K562 (cell line): ENCODE measurements around the gene ALDH8A1. TPM values are rescaled to one million over a fixed set of nuclear protein-coding genes. Genes with fewer than 3 reads are reported as not detected.

Experiments used
- ARID1B ChIP-seq: fragments of 450-650 bp; IDR thresholded peaks from 2 replicates; pipeline ENCODE4 v1.6.1; 2016; ENCODE audit warnings: antibody characterized with exemption, mild to moderate bottlenecking, inconsistent platforms
- FOXK1 ChIP-seq: sonication (generic); formaldehyde crosslinking; IDR thresholded peaks from 2 replicates; pipeline ENCODE4 v1.8.0; 2022; ENCODE audit warnings: missing genetic modification reagents, mild to moderate bottlenecking, borderline replicate concordance
- ILK ChIP-seq: fragments of 450-650 bp; IDR thresholded peaks from 2 replicates; pipeline ENCODE4 v1.6.1; 2016; ENCODE audit warnings: missing genetic modification characterization, low read depth, mild to moderate bottlenecking, missing compliant biosample characterization, moderate library complexity, borderline replicate concordance
- KDM5B ChIP-seq: fragments of 200-600 bp; sonication (generic); IDR thresholded peaks from 2 replicates; pipeline ENCODE4 v1.6.1; 2012; ENCODE audit warnings: low read depth, mild to moderate bottlenecking, moderate library complexity, low read length, control low read depth, inconsistent platforms; ENCODE audit not compliant: insufficient replicate concordance
- MCM3 ChIP-seq: fragments of 450-650 bp; IDR thresholded peaks from 2 replicates; pipeline ENCODE4 v1.6.1; 2016
- MEF2A ChIP-seq: IDR thresholded peaks from 2 replicates; pipeline ENCODE4 v1.6.1; 2011; ENCODE audit warnings: low read depth, mild to moderate bottlenecking, low read length, moderate library complexity; ENCODE audit not compliant: control insufficient read depth
- NR1H2 ChIP-seq: sonication (generic); formaldehyde crosslinking; IDR thresholded peaks from 2 replicates; pipeline ENCODE4 v1.4.0; 2020; ENCODE audit warnings: mild to moderate bottlenecking, missing genetic modification reagents
- NR2C2 ChIP-seq, 2 experiments: fragments of 200-800 bp in 1 of 2; sonication (Bioruptor generic) in 1 of 2; sonication (generic) in 1 of 2; formaldehyde crosslinking in 1 of 2; IDR thresholded peaks; 2 replicates each; pipeline versions ENCODE4 v1.6.1 to v1.8.0; 2016 to 2022; ENCODE audit warnings: mild to moderate bottlenecking in 1 of 2, missing compliant biosample characterization in 1 of 2, missing genetic modification characterization in 1 of 2, missing genetic modification reagents in 1 of 2
- YBX1 ChIP-seq: fragments of 450-650 bp; IDR thresholded peaks from 2 replicates; pipeline ENCODE4 v1.7.1; 2016; ENCODE audit warnings: mild to moderate bottlenecking
- ZBTB1 ChIP-seq: sonication (generic); formaldehyde crosslinking; IDR thresholded peaks from 2 replicates; pipeline ENCODE4 v1.8.1; 2023; ENCODE audit warnings: missing genetic modification reagents, low read depth, mild to moderate bottlenecking, borderline replicate concordance
- ZFP1 ChIP-seq: fragments of 450-650 bp; formaldehyde crosslinking; IDR thresholded peaks from 2 replicates; pipeline ENCODE4 v1.4.0; 2020; ENCODE audit warnings: mild to moderate bottlenecking, mixed read lengths
- ZFPM2 ChIP-seq: fragments of 250-450 bp; sonication (Bioruptor Pico); IDR thresholded peaks from 2 replicates; pipeline ENCODE4 v1.5.1; 2022; ENCODE audit warnings: mild to moderate bottlenecking
- ZNF124 ChIP-seq: sonication (generic); formaldehyde crosslinking; IDR thresholded peaks from 2 replicates; pipeline ENCODE4 v1.8.1; 2022; ENCODE audit warnings: missing genetic modification reagents
- ZNF76 ChIP-seq: fragments of 250-450 bp; sonication (Bioruptor Pico); IDR thresholded peaks from 2 replicates; pipeline ENCODE4 v1.4.0; 2020; ENCODE audit warnings: mild to moderate bottlenecking, moderate library complexity, borderline replicate concordance
- polyA plus RNA-seq, 8 experiments: library from polyadenylated mRNA; depleted of rRNA in 4 of 8; stranded (reverse) in 5 of 8; unstranded in 3 of 8; fragments of >200 nt; fragmentation: Nextera tagmentation in 2 of 8; fragmentation: Illumina TruSeq in 1 of 8; extraction: Ambion mirVana in 2 of 8; extraction: Trizol in 1 of 8; gene quantifications; 2 replicates each; pipeline versions ENCODE4 v1.2.1 to v1.2.3, GENCODE V29; 2011 to 2014; ENCODE audit warnings: inconsistent platforms in 1 of 8, missing spikeins in 1 of 8
- total RNA-seq, 7 experiments: library from RNA; depleted of rRNA in 6 of 7; stranded (reverse); fragments of >200 nt in 6 of 7; fragmentation: Illumina TruSeq in 2 of 7; extraction: Trizol in 2 of 7; gene quantifications; 2 replicates each; pipeline versions ENCODE4 v1.2.1 to v1.2.3, GENCODE V29; 2011 to 2021; ENCODE audit warnings: low replicate concordance in 1 of 7
- TF ChIP-seq, protein P1 (sequence below): sonication (generic); formaldehyde crosslinking; IDR thresholded peaks from 2 replicates; pipeline ENCODE4 v1.8.0; 2022; ENCODE audit warnings: mild to moderate bottlenecking, missing genetic modification reagents
- TF ChIP-seq, protein P2 (sequence below): sonication (generic); formaldehyde crosslinking; IDR thresholded peaks from 2 replicates; pipeline ENCODE4 v1.8.0; 2023; ENCODE audit warnings: mild to moderate bottlenecking, missing genetic modification reagents
- TF ChIP-seq, protein P3 (sequence below): fragments of 450-650 bp; IDR thresholded peaks from 2 replicates; pipeline ENCODE4 v1.6.1; 2016; ENCODE audit warnings: mild to moderate bottlenecking

Gene ALDH8A1
- total and polyA plus RNA-seq, 9 of the 15 experiments (the other 6 are each of a cell fraction or from before 2014, with no cell fraction given), result 0.03 to 0.18 (median 0.04) TPM; not detected in 2

DNA sequence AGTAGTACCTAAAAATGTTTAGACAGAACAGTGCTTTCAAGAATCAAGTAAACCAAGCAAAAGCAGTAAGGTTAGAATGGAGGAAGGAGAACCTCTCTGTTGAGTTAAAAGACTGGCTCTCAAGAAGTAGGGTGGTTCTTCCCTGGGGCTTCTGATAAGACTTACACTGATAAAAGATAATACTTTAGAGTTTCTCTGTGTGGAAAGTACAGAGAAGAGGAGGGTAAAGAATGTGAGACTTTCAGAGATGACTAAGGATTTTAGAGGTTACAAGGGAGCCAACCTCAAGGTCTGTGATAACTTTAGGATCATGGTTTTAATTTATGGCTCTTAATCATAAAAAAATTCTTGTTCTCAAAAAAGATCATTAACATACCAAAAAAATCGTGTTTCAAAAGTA lies 30.9 kb upstream of the ALDH8A1 start (continued):
- TF ChIP-seq, protein P1, sequence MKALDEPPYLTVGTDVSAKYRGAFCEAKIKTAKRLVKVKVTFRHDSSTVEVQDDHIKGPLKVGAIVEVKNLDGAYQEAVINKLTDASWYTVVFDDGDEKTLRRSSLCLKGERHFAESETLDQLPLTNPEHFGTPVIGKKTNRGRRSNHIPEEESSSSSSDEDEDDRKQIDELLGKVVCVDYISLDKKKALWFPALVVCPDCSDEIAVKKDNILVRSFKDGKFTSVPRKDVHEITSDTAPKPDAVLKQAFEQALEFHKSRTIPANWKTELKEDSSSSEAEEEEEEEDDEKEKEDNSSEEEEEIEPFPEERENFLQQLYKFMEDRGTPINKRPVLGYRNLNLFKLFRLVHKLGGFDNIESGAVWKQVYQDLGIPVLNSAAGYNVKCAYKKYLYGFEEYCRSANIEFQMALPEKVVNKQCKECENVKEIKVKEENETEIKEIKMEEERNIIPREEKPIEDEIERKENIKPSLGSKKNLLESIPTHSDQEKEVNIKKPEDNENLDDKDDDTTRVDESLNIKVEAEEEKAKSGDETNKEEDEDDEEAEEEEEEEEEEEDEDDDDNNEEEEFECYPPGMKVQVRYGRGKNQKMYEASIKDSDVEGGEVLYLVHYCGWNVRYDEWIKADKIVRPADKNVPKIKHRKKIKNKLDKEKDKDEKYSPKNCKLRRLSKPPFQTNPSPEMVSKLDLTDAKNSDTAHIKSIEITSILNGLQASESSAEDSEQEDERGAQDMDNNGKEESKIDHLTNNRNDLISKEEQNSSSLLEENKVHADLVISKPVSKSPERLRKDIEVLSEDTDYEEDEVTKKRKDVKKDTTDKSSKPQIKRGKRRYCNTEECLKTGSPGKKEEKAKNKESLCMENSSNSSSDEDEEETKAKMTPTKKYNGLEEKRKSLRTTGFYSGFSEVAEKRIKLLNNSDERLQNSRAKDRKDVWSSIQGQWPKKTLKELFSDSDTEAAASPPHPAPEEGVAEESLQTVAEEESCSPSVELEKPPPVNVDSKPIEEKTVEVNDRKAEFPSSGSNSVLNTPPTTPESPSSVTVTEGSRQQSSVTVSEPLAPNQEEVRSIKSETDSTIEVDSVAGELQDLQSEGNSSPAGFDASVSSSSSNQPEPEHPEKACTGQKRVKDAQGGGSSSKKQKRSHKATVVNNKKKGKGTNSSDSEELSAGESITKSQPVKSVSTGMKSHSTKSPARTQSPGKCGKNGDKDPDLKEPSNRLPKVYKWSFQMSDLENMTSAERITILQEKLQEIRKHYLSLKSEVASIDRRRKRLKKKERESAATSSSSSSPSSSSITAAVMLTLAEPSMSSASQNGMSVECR (CRISPR knock-in tag), result no peak
- TF ChIP-seq FOXK1 (CRISPR knock-in tag) (no peak), ILK (tag) (no peak), NR2C2 (CRISPR knock-in tag; IDR thresholded peaks at IDR 0.05) (no peak), NR2C2 (tag; IDR thresholded peaks at IDR 0.05) (no peak), ZFP1 (CRISPR knock-in tag) (no peak), NR1H2 (CRISPR knock-in tag) (no peak), MEF2A (no peak), ZNF76 (no peak), YBX1 (no peak), ZBTB1 (CRISPR knock-in tag) (no peak), ARID1B (peak; percentile 92), ZFPM2 (CRISPR knock-in tag) (no peak), ZNF124 (CRISPR knock-in tag) (no peak), KDM5B (no peak), MCM3 (no peak)
- TF ChIP-seq, protein P2, sequence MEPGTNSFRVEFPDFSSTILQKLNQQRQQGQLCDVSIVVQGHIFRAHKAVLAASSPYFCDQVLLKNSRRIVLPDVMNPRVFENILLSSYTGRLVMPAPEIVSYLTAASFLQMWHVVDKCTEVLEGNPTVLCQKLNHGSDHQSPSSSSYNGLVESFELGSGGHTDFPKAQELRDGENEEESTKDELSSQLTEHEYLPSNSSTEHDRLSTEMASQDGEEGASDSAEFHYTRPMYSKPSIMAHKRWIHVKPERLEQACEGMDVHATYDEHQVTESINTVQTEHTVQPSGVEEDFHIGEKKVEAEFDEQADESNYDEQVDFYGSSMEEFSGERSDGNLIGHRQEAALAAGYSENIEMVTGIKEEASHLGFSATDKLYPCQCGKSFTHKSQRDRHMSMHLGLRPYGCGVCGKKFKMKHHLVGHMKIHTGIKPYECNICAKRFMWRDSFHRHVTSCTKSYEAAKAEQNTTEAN, result no peak
- TF ChIP-seq, protein P3, sequence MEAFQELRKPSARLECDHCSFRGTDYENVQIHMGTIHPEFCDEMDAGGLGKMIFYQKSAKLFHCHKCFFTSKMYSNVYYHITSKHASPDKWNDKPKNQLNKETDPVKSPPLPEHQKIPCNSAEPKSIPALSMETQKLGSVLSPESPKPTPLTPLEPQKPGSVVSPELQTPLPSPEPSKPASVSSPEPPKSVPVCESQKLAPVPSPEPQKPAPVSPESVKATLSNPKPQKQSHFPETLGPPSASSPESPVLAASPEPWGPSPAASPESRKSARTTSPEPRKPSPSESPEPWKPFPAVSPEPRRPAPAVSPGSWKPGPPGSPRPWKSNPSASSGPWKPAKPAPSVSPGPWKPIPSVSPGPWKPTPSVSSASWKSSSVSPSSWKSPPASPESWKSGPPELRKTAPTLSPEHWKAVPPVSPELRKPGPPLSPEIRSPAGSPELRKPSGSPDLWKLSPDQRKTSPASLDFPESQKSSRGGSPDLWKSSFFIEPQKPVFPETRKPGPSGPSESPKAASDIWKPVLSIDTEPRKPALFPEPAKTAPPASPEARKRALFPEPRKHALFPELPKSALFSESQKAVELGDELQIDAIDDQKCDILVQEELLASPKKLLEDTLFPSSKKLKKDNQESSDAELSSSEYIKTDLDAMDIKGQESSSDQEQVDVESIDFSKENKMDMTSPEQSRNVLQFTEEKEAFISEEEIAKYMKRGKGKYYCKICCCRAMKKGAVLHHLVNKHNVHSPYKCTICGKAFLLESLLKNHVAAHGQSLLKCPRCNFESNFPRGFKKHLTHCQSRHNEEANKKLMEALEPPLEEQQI, result peak; percentile 66
